ENCODE results near the gene DDX39A. TPM values are rescaled to one million over a fixed set of nuclear protein-coding genes. Genes with fewer than 3 reads are reported as not detected.

The DDX39A gene
- total RNA-seq, 2 experiments from 2014 or later, result 219 to 227 TPM

DNA sequence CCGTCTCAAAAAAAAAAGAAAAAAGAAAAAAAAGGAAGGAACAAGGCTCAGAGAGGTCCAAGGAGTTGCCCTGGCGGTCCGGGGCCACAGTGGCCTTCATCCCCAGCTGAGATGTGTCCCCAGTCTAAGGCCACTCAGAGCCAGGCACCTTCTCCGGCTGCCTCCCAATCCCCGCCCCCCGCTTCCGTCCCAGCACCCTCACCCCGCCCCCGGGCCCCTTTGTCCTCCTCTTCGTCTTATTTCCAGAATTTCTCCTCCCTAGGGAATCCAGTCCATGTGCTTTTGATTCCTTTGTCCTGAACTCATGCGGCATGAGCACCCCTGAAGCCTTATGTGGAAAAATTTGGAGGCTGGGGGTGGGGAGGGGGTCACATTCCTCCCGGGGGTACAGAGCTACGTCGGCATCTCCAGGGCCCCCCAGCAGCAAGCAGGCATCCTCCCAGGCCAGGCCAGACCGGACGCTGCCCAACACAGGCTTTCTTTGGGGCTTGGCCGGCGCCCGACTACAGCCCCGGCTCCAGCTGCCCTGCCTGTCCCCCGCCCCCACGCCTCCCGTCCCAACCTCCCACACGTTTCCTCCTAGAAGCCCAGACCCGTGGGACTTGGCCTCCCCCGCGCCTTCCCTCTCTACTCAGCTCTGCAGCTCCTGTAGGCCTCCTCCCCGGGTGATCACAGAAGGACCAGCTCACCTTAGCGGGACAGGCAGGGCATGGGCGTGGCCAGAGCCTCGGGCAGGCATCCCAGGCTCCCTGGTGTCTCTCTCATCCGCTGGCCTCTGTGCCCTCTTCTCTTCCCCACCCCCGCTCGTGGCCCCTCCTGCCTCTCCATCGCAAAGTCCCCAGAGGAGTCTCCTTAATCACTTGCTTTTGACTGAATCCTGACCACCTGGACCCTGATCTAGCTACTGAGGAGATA is 55.7 kb downstream of the DDX39A start:
- CTCF ChIA-PET, result interaction anchor here (0.5 to 8.9 kb wide), 9 partner anchors 9 to 292 kb away, joined by 3 to 100 read pairs (median 3); partner anchors contain the start of gene PKN1
- H3K4me3 Mint-ChIP-seq, result peak overlapping the region; percentile 86
- peak overlapping the region; percentile 96 for H3K27ac Mint-ChIP-seq
- H3K36me3 Mint-ChIP-seq (ENCODE audit: low read depth), result peaks cover 5% of the 10 kb centered on the region
- no peaks in the 10 kb centered on the region for H3K27me3 Mint-ChIP-seq (ENCODE audit: low read depth)
- peak; percentile 82 for DNase-seq
- intact Hi-C loops (cut with micrococcal nuclease), result no loop called here
- peaks cover 62% of the 10 kb centered on the region for H3K4me1 Mint-ChIP-seq (ENCODE audit: low read depth)
- peaks cover 2% of the 10 kb centered on the region for H3K9me3 Mint-ChIP-seq

DNA sequence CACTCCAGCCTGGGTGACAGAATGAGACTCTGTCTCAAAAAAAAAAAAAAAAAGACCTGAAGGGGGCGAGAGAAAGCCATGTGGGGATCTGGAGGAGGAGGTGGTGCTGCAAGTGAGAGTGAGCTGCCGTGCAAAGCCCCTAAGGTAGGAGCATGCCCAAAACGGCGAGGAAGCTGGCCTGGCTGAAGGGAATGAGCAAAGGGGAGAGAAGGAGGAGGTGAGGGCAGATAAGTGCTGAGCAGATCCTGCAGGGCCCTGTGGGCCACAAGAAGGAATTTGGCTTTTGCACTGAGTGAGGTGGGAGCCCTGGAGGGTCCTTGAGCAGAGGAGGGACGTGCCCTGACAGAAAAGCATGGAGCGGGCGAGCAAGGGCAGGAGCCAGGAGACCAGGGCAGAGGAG is 57.3 kb downstream of the DDX39A start:
- H3K36me3 Mint-ChIP-seq (ENCODE audit: low read depth), result peaks cover 3% of the 10 kb centered on the region
- no peaks in the 10 kb centered on the region for H3K9me3 Mint-ChIP-seq
- DNase-seq, result peak; percentile 65
- H3K4me3 Mint-ChIP-seq, result peak overlapping the region; percentile 65
- H3K27me3 Mint-ChIP-seq (ENCODE audit: low read depth), result no peaks in the 10 kb centered on the region
- H3K4me1 Mint-ChIP-seq (ENCODE audit: low read depth), result peaks cover 50% of the 10 kb centered on the region
- H3K27ac Mint-ChIP-seq, result peak overlapping the region; percentile 96
- CTCF ChIA-PET, result interaction anchor here (0.6 to 8.9 kb wide), 21 partner anchors 9 to 227 kb away, joined by 3 to 100 read pairs (median 4); partner anchors contain the start of genes ADGRE5 and ASF1B
- intact Hi-C loops (cut with micrococcal nuclease), result loop anchor here (1.0 to 2.0 kb wide), 3 partner anchors 39 to 111 kb away; no protein-coding TSS in a partner anchor

Other genes starting within 250 kb of the DDX39A start
- gene ADGRL1, start 213.2 kb downstream of the DDX39A start, total RNA-seq, result 10 to 100 TPM; 13.5 to 14.6 TPM
- gene ADGRE5, start 37.9 kb downstream of the DDX39A start, total RNA-seq, result 100 to 1,000 TPM; 173 to 187 TPM
- gene PKN1, start 14.0 kb upstream of the DDX39A start, total RNA-seq, result 100 to 1,000 TPM; 159 to 164 TPM
- not detected for gene PTGER1, start 56.0 kb upstream of the DDX39A start, total RNA-seq
- gene GIPC1, start 76.8 kb upstream of the DDX39A start, total RNA-seq, result 10 to 100 TPM; 15.4 to 16.5 TPM
- 10 to 100 TPM; 48.1 to 49.5 TPM for gene DNAJB1, start 99.1 kb upstream of the DDX39A start, total RNA-seq
- gene TECR, start 110.3 kb upstream of the DDX39A start, total RNA-seq, result 100 to 1,000 TPM; 102 to 105 TPM
- gene NDUFB7, start 152.7 kb upstream of the DDX39A start, total RNA-seq, result 100 to 1,000 TPM; 117 to 123 TPM
- gene CLEC17A, start 163.7 kb upstream of the DDX39A start, total RNA-seq, result under 1 TPM; 0.15 to 0.26 TPM